HepG2 (cell line): ENCODE measurements around the gene TMEM164. TPM values are rescaled to one million over a fixed set of nuclear protein-coding genes. Genes with fewer than 3 reads are reported as not detected.

Experiments used
- ATAC-seq: fragments of 200-7000 bp; cut with Tn5 transposase; 3 replicates; pipeline ENCODE4 v1.9.1; 2020; ENCODE audit warnings: mild to moderate bottlenecking, moderate library complexity
- BruUV-seq: library from RNA; stranded (reverse); fragments of 400-500 nt; replicated peaks from 2 replicates; lab custom pipeline; 2021; lab: Mats Ljungman, UMichigan
- CTCF ChIA-PET: fragments of 300-600 bp; formaldehyde crosslinking; extraction: SDS; loops from one replicate; lab custom pipeline; 2021; ENCODE audit warnings: low total read pairs, inconsistent platforms, low intra/inter-chr PET ratio; lab: Yijun Ruan, JAX
- POLR2A ChIA-PET: fragments of 350-600 bp; sonication (Branson Sonifier 250); formaldehyde crosslinking; loops from one replicate; lab custom pipeline; 2020; ENCODE audit warnings: antibody characterized with exemption, inconsistent platforms; lab: Yijun Ruan, JAX
- DNase-seq: peaks from one replicate; pipeline ENCODE4 v3.0.0-alpha.2; 2015; ENCODE audit warnings: low spot score
- FAIRE-seq: peaks from 3 replicates; lab custom pipeline; 2011; peaks lifted over from hg19 to GRCh38; lab: Jason Lieb, UNC
- H2AFZ ChIP-seq: one replicate; pipeline ENCODE4 v1.6.1; 2011; ENCODE audit warnings: low read length, inconsistent platforms
- H3K27ac ChIP-seq: fragments of 300-600 bp; 3 replicates; pipeline ENCODE4 v1.8.0; 2011; ENCODE audit warnings: mixed run types, mild to moderate bottlenecking, mixed read lengths, low read length, inconsistent platforms; ENCODE audit not compliant: insufficient read depth; ENCODE audit errors: extremely low read length
- H3K27me3 ChIP-seq, 2 experiments: fragments of 200-600 bp in 1 of 2; 2 replicates in 1 of 2; 3 replicates in 1 of 2; pipeline versions ENCODE4 v1.6.0 to v1.8.0; 2011; ENCODE audit warnings: low read length in 2 of 2, mild to moderate bottlenecking in 2 of 2, moderate library complexity in 2 of 2, inconsistent platforms in 1 of 2; ENCODE audit not compliant: insufficient read depth in 2 of 2, control insufficient read depth in 1 of 2
- H3K36me3 ChIP-seq, 2 experiments: fragments of 200-600 bp in 1 of 2; replicated peaks in 1 of 2; 2 replicates in 1 of 2; 3 replicates in 1 of 2; pipeline versions ENCODE4 v1.5.1 to v1.8.0; 2011; ENCODE audit warnings: low read length in 2 of 2, inconsistent platforms in 1 of 2; ENCODE audit not compliant: insufficient read depth in 2 of 2, control insufficient read depth in 1 of 2
- H3K4me1 ChIP-seq: 2 replicates; pipeline ENCODE4 v1.5.1; 2012; ENCODE audit warnings: low read length, inconsistent platforms; ENCODE audit not compliant: insufficient read depth
- H3K4me2 ChIP-seq: 2 replicates; pipeline ENCODE4 v1.6.0; 2011; ENCODE audit warnings: low read depth, low read length, inconsistent platforms
- H3K4me3 ChIP-seq, 3 experiments: fragments of 200-600 bp in 1 of 3; sonication (generic), shearing (Covaris generic) in 1 of 3; replicated peaks in 1 of 3; 2 replicates each; pipeline ENCODE4 v1.5.1; 2011 to 2016; ENCODE audit warnings: low read length in 3 of 3, inconsistent platforms in 2 of 3, low read depth in 2 of 3, mild to moderate bottlenecking in 2 of 3, control low read depth in 1 of 3, mixed read lengths in 1 of 3; ENCODE audit not compliant: insufficient read depth in 1 of 3
- H3K79me2 ChIP-seq: one replicate; pipeline ENCODE4 v1.6.1; 2011; ENCODE audit warnings: low read length, inconsistent platforms; ENCODE audit not compliant: insufficient read depth
- H3K9ac ChIP-seq: 2 replicates; pipeline ENCODE4 v1.6.0; 2011; ENCODE audit warnings: mild to moderate bottlenecking, low read depth, low read length, inconsistent platforms; ENCODE audit not compliant: insufficient read depth
- H3K9me3 ChIP-seq: 2 replicates; pipeline ENCODE4 v1.5.1; 2012; ENCODE audit warnings: mild to moderate bottlenecking, low read length
- H4K20me1 ChIP-seq: 2 replicates; pipeline ENCODE4 v1.6.0; 2011; ENCODE audit warnings: inconsistent platforms, mild to moderate bottlenecking, low read length, moderate library complexity; ENCODE audit not compliant: insufficient read depth
- ARID5B ChIP-seq: IDR thresholded peaks from 2 replicates; pipeline ENCODE4 v1.4.0; 2020; ENCODE audit warnings: mild to moderate bottlenecking, missing genetic modification reagents
- NFE2L1 ChIP-seq: sonication (generic); formaldehyde crosslinking; IDR thresholded peaks from 2 replicates; pipeline ENCODE4 v1.4.0; 2020; ENCODE audit warnings: missing genetic modification reagents, mild to moderate bottlenecking, borderline replicate concordance
- ZNF577 ChIP-seq: sonication (generic); formaldehyde crosslinking; IDR thresholded peaks from 2 replicates; pipeline ENCODE4 v1.4.0; 2020; ENCODE audit warnings: mild to moderate bottlenecking, low read depth, missing genetic modification reagents, borderline replicate concordance
- ZNF589 ChIP-seq: sonication (generic); formaldehyde crosslinking; conservative IDR thresholded peaks from 2 replicates; pipeline ENCODE4 v1.8.0; 2022; ENCODE audit warnings: mild to moderate bottlenecking, moderate library complexity, missing genetic modification reagents
- WGBS: methylation state at CpG from one replicate; pipeline ENCODE4 v1.1.6; 2017; ENCODE audit warnings: low lambda C conversion rate; 5-methylcytosine and 5-hydroxymethylcytosine counted together
- in situ Hi-C: cut with HindIII; loops from 2 replicates; pipeline ENCODE4 v1.10.0; 2017; ENCODE audit warnings: low pct_unique_long_range_greater_than_20kb; ENCODE audit not compliant: extremely low pct_ligation_motif_present
- intact Hi-C: fragments of 100-400 bp; cut with micrococcal nuclease; formaldehyde crosslinking; loops from one replicate; pipeline ENCODE4 v1.10.0; 2022; ENCODE audit not compliant: unreplicated experiment
- polyA plus RNA-seq, 8 experiments: library from polyadenylated mRNA; depleted of rRNA in 3 of 8; stranded (reverse) in 7 of 8; unstranded in 1 of 8; fragments of >200 nt; fragmentation: Illumina TruSeq in 4 of 8; extraction: Trizol in 4 of 8; gene quantifications; 2 replicates each; pipeline versions ENCODE4 v1.2.1 to v1.2.3, GENCODE V29; 2011 to 2016; ENCODE audit warnings: low read depth in 4 of 8, missing spikeins in 1 of 8, mixed read lengths in 1 of 8; ENCODE audit not compliant: insufficient read depth in 1 of 8
- total RNA-seq, 5 experiments: library from RNA; depleted of rRNA; stranded (reverse); fragments of >200 nt; fragmentation: Illumina TruSeq; extraction: Trizol; gene quantifications; 2 replicates each; pipeline ENCODE4 v1.2.3, GENCODE V29; 2016; ENCODE audit warnings: low read depth in 1 of 5

Gene TMEM164
- total and polyA plus RNA-seq, 2 of the 13 experiments (the other 11 are each of a cell fraction or from before 2014, with no cell fraction given) = 5.8 to 13.2 TPM

GRCh38 chrX:110103344-110103743, 100.4 kb downstream of the TMEM164 start (continued):
- TF ChIP-seq ARID5B (CRISPR knock-in tag) = no peak

DNA sequence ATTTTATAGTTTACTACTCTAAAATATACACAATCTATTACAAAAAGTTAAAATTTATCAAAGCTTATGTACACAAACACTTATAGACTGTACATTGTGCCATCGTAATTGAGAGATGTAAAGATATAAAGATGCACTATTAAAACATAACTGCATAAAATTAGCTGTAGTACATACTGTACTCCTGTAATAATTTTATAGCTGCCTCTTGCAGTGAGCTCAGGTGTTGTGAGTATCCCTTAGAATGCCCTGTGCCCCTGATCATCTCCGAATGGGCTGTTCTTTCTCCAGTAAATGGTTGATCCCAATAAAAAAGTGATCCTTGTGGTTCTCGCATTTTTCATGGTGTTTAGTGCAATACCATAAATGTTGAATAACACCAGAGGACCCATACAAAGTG, 101.2 kb downstream of the TMEM164 start:
- no peaks in the 10 kb centered on the region for H3K9me3 ChIP-seq
- DNase-seq (no peak), ATAC-seq (no peak), FAIRE-seq (no peak)
- intact Hi-C loops = no loop called here
- H3K9ac ChIP-seq = no peak overlapping the region
- no peaks in the 10 kb centered on the region for H4K20me1 ChIP-seq
- ChIA-PET POLR2A (no interaction called here), CTCF (no interaction called here)
- no peaks in the 10 kb centered on the region for H3K4me1 ChIP-seq
- H3K4me2 ChIP-seq = no peak overlapping the region
- H3K36me3 ChIP-seq = no peaks in the 10 kb centered on the region
- 100% methylated on average over 3 of the region's 3 CpGs for WGBS
- no peak overlapping the region for H3K27ac ChIP-seq
- no peaks in the 10 kb centered on the region for H3K79me2 ChIP-seq
- no TSS peak for BruUV-seq
- no peaks in the 10 kb centered on the region for H3K27me3 ChIP-seq
- H3K4me3 ChIP-seq = no peak overlapping the region
- no peak overlapping the region for H2AFZ ChIP-seq
- TF ChIP-seq NFE2L1 (CRISPR knock-in tag) (no peak), ZNF577 (CRISPR knock-in tag) (no peak), ZNF589 (no peak)
- in situ Hi-C loops = no loop called here
